HG02759 (cell line): ENCODE results near the gene IGDCC3.
A peak's percentile ranks its signal among the peaks of the same experiment; 100 is the strongest.

ENCODE experiments used
- ATAC-seq: cut with Tn5 transposase; IDR thresholded peaks from one replicate; pipeline ENCODE4 v1.9.1; 2021; ENCODE audit warnings: mild to moderate bottlenecking, moderate library complexity; ENCODE audit not compliant: unreplicated experiment

IGDCC3 gene

GRCh38 chr15:65377976-65378366 is at the start of gene IGDCC3:
Gene IGDCC3 (minus strand): TSS chr15:65378002. CDS start chr15:65377788, 214 bp downstream.
- ATAC-seq: no peak

GRCh38 chr15:65426216-65426853 is 48.5 kb upstream of the IGDCC3 start:
- ATAC-seq: no peak

GRCh38 chr15:65424683-65425082 is 46.9 kb upstream of the IGDCC3 start:
- no peak for ATAC-seq

GRCh38 chr15:65423976-65424679 is 46.3 kb upstream of the IGDCC3 start:
- no peak for ATAC-seq

GRCh38 chr15:65423150-65423975 is 45.6 kb upstream of the IGDCC3 start:
- no peak for ATAC-seq

GRCh38 chr15:65421360-65422215 is 43.8 kb upstream of the IGDCC3 start:
- ATAC-seq: peak; percentile 56

- ATAC-seq: no peak
Observed at GRCh38 chr15:65420975-65421359, 43.2 kb upstream of the IGDCC3 start.

GRCh38 chr15:65418596-65418995 is 40.8 kb upstream of the IGDCC3 start:
- no peak for ATAC-seq

- no peak for ATAC-seq
Observed at GRCh38 chr15:65416845-65417416, 39.1 kb upstream of the IGDCC3 start.

- ATAC-seq: no peak
Observed at GRCh38 chr15:65414841-65415621, 37.2 kb upstream of the IGDCC3 start.

- no peak for ATAC-seq
Observed at GRCh38 chr15:65413760-65414144, 36.0 kb upstream of the IGDCC3 start.

- ATAC-seq: no peak
Observed at GRCh38 chr15:65413051-65413759, 35.4 kb upstream of the IGDCC3 start.

GRCh38 chr15:65412556-65412955 is 34.8 kb upstream of the IGDCC3 start:
- ATAC-seq: no peak

- no peak for ATAC-seq
Observed at GRCh38 chr15:65411465-65412071, 33.8 kb upstream of the IGDCC3 start.

- no peak for ATAC-seq
Observed at GRCh38 chr15:65410972-65411371, 33.2 kb upstream of the IGDCC3 start.

- ATAC-seq: no peak
Observed at GRCh38 chr15:65410036-65410435, 32.2 kb upstream of the IGDCC3 start.

GRCh38 chr15:65409036-65409631 is 31.3 kb upstream of the IGDCC3 start:
- peak; percentile 56 for ATAC-seq

GRCh38 chr15:65408324-65409035 is 30.7 kb upstream of the IGDCC3 start:
- ATAC-seq: no peak
